Stomach (tissue), 4 donors: ENCODE measurements around the gene KDM3A.

Source experiments
- POLR2A ChIP-seq, 4 donors: fragments of 450-650 bp; IDR thresholded peaks; one replicate each; pipeline ENCODE4 v1.6.1; 2016; ENCODE audit warnings: antibody characterized with exemption in 4 of 4, control low read depth in 2 of 4, mild to moderate bottlenecking in 1 of 4, moderate library complexity in 1 of 4
- TF ChIP-seq, protein P1 (sequence below), 7 experiments: fragments of 450-650 bp in 4 of 7; fragments of 200-600 bp in 3 of 7; sonication (generic) in 3 of 7; IDR thresholded peaks; one replicate each; pipeline ENCODE4 v1.5.1; 2016 to 2019; ENCODE audit warnings: antibody characterized with exemption in 7 of 7, control low read depth in 2 of 7, mild to moderate bottlenecking in 1 of 7

DNA sequence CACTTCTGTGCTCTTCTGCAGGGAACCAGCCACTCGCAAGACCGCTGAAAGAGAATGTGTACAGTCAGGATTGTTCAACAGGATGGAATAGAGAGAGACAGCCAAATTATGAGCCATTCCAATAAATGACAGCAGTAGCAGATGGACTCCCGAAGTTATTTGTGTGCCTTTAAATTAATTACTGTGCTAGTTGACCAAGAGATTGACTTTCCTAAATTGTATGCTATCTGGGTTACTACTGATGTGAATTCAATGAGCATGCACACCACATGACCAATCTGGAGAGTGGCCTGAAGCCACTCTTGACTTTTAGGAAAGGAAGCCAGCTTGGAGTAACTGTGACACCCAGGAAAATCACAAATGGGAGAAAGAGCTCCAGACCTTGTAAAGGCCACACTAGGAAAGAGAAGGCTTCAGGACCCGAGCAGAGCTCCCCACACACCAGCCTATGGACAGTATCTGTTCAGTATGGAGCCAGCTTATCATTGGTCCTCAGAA lies 69.3 kb downstream of the KDM3A start:
- TF ChIP-seq, protein P1, sequence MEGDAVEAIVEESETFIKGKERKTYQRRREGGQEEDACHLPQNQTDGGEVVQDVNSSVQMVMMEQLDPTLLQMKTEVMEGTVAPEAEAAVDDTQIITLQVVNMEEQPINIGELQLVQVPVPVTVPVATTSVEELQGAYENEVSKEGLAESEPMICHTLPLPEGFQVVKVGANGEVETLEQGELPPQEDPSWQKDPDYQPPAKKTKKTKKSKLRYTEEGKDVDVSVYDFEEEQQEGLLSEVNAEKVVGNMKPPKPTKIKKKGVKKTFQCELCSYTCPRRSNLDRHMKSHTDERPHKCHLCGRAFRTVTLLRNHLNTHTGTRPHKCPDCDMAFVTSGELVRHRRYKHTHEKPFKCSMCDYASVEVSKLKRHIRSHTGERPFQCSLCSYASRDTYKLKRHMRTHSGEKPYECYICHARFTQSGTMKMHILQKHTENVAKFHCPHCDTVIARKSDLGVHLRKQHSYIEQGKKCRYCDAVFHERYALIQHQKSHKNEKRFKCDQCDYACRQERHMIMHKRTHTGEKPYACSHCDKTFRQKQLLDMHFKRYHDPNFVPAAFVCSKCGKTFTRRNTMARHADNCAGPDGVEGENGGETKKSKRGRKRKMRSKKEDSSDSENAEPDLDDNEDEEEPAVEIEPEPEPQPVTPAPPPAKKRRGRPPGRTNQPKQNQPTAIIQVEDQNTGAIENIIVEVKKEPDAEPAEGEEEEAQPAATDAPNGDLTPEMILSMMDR (IDR thresholded peaks at IDR 0.05), result no peak
- TF ChIP-seq POLR2A (IDR thresholded peaks at IDR 0.05), result no peak
